GM23338 (cell line): ENCODE data around the gene AP1G1. TPM values are rescaled to one million over a fixed set of nuclear protein-coding genes. Genes with fewer than 3 reads are reported as not detected.
A peak's percentile ranks its signal among the peaks of the same experiment; 100 is the strongest.

Experiments
- ATAC-seq: fragments of 200-7000 bp; cut with Tn5 transposase; 3 replicates; pipeline ENCODE4 v1.9.1; 2020
- DNase-seq: peaks from one replicate; pipeline ENCODE4 v3.0.0-alpha.2; 2015; ENCODE audit warnings: low spot score
- H2AFZ ChIP-seq: fragments of 200-600 bp; sonication (generic); 2 replicates; pipeline ENCODE4 v1.8.0; 2016; ENCODE audit warnings: antibody characterized with exemption, mild to moderate bottlenecking, moderate library complexity
- H3F3A ChIP-seq: fragments of 200-600 bp; sonication (generic); replicated peaks from 2 replicates; pipeline ENCODE4 v1.8.0; 2017; ENCODE audit warnings: antibody characterized with exemption, mixed run types, low read depth
- H3K27ac ChIP-seq: fragments of 200-600 bp; sonication (generic); 2 replicates; pipeline ENCODE4 v1.6.1; 2016; ENCODE audit warnings: low read depth
- H3K27me3 ChIP-seq: fragments of 200-600 bp; sonication (generic); 2 replicates; pipeline ENCODE4 v1.8.0; 2016; ENCODE audit warnings: mild to moderate bottlenecking, mixed run types, moderate library complexity; ENCODE audit not compliant: insufficient read depth
- H3K36me3 ChIP-seq: fragments of 200-600 bp; sonication (generic); 2 replicates; pipeline ENCODE4 v1.8.0; 2016; ENCODE audit warnings: mild to moderate bottlenecking; ENCODE audit not compliant: insufficient read depth
- H3K4me1 ChIP-seq: fragments of 200-600 bp; sonication (generic); 2 replicates; pipeline ENCODE4 v1.8.0; 2016; ENCODE audit warnings: mild to moderate bottlenecking, moderate library complexity; ENCODE audit not compliant: insufficient read depth
- H3K4me2 ChIP-seq: fragments of 200-600 bp; sonication (generic); 2 replicates; pipeline ENCODE4 v1.7.1; 2017; ENCODE audit warnings: mixed run types
- H3K4me3 ChIP-seq: fragments of 200-600 bp; sonication (generic); 2 replicates; pipeline ENCODE4 v1.6.1; 2016; ENCODE audit warnings: mixed run types
- H3K79me2 ChIP-seq: fragments of 200-600 bp; sonication (generic); replicated peaks from 2 replicates; pipeline ENCODE4 v1.8.0; 2017; ENCODE audit warnings: mild to moderate bottlenecking; ENCODE audit not compliant: insufficient read depth
- H3K9me2 ChIP-seq: fragments of 200-600 bp; sonication (generic); 2 replicates; pipeline ENCODE4 v1.8.0; 2017; ENCODE audit not compliant: insufficient read depth
- H4K20me1 ChIP-seq: fragments of 200-600 bp; sonication (generic); replicated peaks from 2 replicates; pipeline ENCODE4 v1.8.0; 2017; ENCODE audit warnings: mild to moderate bottlenecking; ENCODE audit not compliant: insufficient read depth
- H3K27ac Mint-ChIP-seq: 2 replicates; pipeline ENCODE4 v1.8.0; 2020; ENCODE audit warnings: inconsistent platforms, mild to moderate bottlenecking, moderate library complexity, mixed read lengths
- H3K27me3 Mint-ChIP-seq: 3 replicates; pipeline ENCODE4 v1.8.0; 2022; ENCODE audit warnings: low read depth, mild to moderate bottlenecking, moderate library complexity, mixed read lengths, inconsistent platforms; ENCODE audit not compliant: insufficient read depth, poor library complexity
- H3K36me3 Mint-ChIP-seq: 3 replicates; pipeline ENCODE4 v1.8.0; 2021; ENCODE audit warnings: low read depth, mild to moderate bottlenecking, inconsistent platforms, moderate library complexity, mixed read lengths
- H3K4me1 Mint-ChIP-seq: 3 replicates; pipeline ENCODE4 v1.8.0; 2020; ENCODE audit warnings: mild to moderate bottlenecking, inconsistent platforms, mixed read lengths
- H3K4me3 Mint-ChIP-seq: 3 replicates; pipeline ENCODE4 v1.8.0; 2021; ENCODE audit warnings: moderate library complexity, mild to moderate bottlenecking, inconsistent platforms, mixed read lengths
- H3K9me3 Mint-ChIP-seq: 3 replicates; pipeline ENCODE4 v1.8.0; 2020; ENCODE audit warnings: moderate library complexity, mild to moderate bottlenecking, inconsistent platforms, mixed read lengths
- CREB1 ChIP-seq: fragments of 250-450 bp; sonication (Bioruptor Pico); IDR thresholded peaks from 2 replicates; pipeline ENCODE4 v1.5.0; 2020; ENCODE audit warnings: low read depth, mild to moderate bottlenecking, moderate library complexity
- EZH2 ChIP-seq: fragments of 200-600 bp; sonication (generic); IDR thresholded peaks from one replicate; pipeline ENCODE4 v1.8.0; 2017; ENCODE audit warnings: antibody characterized with exemption, mild to moderate bottlenecking, low read depth; ENCODE audit not compliant: unreplicated experiment
- JUNB ChIP-seq: IDR thresholded peaks from one replicate; pipeline ENCODE4 v1.6.1; 2016; ENCODE audit warnings: antibody characterized with exemption; ENCODE audit not compliant: unreplicated experiment
- POLR2AphosphoS5 ChIP-seq: IDR thresholded peaks from 2 replicates; pipeline ENCODE4 v1.6.1; 2016; ENCODE audit warnings: antibody characterized with exemption, low read depth
- ZNF114 ChIP-seq: fragments of 250-450 bp; sonication (Bioruptor Pico); IDR thresholded peaks from 2 replicates; pipeline ENCODE4 v1.5.0; 2020; ENCODE audit warnings: mild to moderate bottlenecking, moderate library complexity
- polyA plus RNA-seq: library from polyadenylated mRNA; unstranded; fragments of >200 nt; fragmentation: Nextera tagmentation; extraction: Ambion mirVana; gene quantifications from 2 replicates; pipeline ENCODE4 v1.2.1, GENCODE V29; 2016
- total RNA-seq: library from RNA; depleted of rRNA; stranded (reverse); fragments of >200 nt; shearing (Covaris generic); gene quantifications from 2 replicates; pipeline ENCODE4 v1.2.3, GENCODE V29; 2014
- TF ChIP-seq, protein P1 (sequence below): IDR thresholded peaks from one replicate; pipeline ENCODE4 v1.6.1; 2018; ENCODE audit warnings: antibody characterized with exemption; ENCODE audit not compliant: unreplicated experiment
- TF ChIP-seq, protein P2 (sequence below): IDR thresholded peaks from 2 replicates; pipeline ENCODE4 v1.6.1; 2016; ENCODE audit warnings: antibody characterized with exemption
- TF ChIP-seq, protein P3 (sequence below), 2 experiments: fragments of 200-600 bp in 1 of 2; sonication (generic) in 1 of 2; conservative IDR thresholded peaks; 2 replicates each; pipeline versions ENCODE4 v1.5.1 to v1.6.1; 2016 to 2017; ENCODE audit warnings: antibody characterized with exemption in 2 of 2, low read depth in 2 of 2, mild to moderate bottlenecking in 2 of 2, moderate library complexity in 1 of 2

AP1G1 gene
- total and polyA plus RNA-seq, 2 experiments from 2014 or later = 16.3 to 73.3 TPM

DNA sequence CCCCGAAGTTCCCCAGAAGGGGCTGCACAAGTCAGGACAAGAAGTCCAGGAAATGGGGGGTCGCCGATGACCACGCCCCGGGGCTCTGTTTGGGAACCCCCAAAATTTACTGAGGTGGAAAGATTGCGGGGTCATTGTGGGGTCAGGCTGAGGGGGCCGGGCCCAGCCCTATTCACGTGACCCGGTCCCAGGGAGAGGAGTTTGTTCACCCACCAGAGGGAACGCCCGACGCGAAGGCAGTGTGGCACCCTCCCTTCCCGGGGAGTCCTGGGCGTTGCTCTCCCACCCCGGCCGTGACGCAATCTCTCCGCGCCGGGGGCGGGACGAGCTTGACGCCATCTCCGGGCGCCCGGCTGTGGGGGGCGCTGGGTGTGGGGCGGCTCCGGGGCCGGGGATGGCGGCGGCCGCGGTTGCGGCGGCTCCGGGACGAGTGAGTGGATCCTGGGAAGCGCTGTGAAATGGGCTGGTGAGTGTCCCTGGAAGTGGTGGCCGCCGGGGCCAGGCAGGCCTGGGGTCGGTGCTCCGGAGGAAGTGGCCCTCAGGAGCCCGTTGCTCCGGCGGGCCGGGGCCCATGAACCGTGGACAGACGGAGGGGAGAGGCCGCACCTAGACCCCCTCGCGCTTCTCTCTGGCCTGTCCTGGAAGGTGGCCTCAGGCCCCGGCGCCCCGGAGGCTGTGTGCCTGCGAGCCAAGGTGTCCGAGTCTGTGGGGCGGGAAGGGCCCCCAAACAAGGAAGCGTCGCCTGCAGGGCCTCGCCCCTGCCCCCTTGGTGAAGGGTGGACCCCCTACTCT is 37.2 kb upstream of the AP1G1 start, which contains the start of gene ATXN1L:
ATXN1L (plus strand) TSS at position 338 of the 792 bp plus-strand sequence. CDS start 3,765 bp downstream, outside the sequence.
- H2AFZ ChIP-seq = peak within 1 kb of the TSS; percentile 86

More for the DNA sequence above, 37.2 kb upstream of the AP1G1 start, which contains the start of gene ATXN1L:
- Mint-ChIP-seq H3K9me3 (no peaks in the 10 kb centered on the region), H3K27ac (peak within 1 kb of the TSS; percentile 96), H3K36me3 (peaks cover 24% of the 10 kb centered on the region), H3K4me1 (peaks cover 9% of the 10 kb centered on the region; the same call in 2 of the 3 replicates), H3K27me3 (peaks cover 8% of the 10 kb centered on the region), H3K4me3 (peak within 1 kb of the TSS; percentile 95)
- H3K4me1 ChIP-seq = peaks cover 6% of the 10 kb centered on the region
- no peaks in the 10 kb centered on the region for H3K27me3 ChIP-seq
- ATAC-seq = peak; percentile 92
- peaks cover 26% of the 10 kb centered on the region for H3K79me2 ChIP-seq
- no peak for TF ChIP-seq ZNF114 (CRISPR knock-in tag)
- TF ChIP-seq JUNB = no peak
- TF ChIP-seq, protein P1, sequence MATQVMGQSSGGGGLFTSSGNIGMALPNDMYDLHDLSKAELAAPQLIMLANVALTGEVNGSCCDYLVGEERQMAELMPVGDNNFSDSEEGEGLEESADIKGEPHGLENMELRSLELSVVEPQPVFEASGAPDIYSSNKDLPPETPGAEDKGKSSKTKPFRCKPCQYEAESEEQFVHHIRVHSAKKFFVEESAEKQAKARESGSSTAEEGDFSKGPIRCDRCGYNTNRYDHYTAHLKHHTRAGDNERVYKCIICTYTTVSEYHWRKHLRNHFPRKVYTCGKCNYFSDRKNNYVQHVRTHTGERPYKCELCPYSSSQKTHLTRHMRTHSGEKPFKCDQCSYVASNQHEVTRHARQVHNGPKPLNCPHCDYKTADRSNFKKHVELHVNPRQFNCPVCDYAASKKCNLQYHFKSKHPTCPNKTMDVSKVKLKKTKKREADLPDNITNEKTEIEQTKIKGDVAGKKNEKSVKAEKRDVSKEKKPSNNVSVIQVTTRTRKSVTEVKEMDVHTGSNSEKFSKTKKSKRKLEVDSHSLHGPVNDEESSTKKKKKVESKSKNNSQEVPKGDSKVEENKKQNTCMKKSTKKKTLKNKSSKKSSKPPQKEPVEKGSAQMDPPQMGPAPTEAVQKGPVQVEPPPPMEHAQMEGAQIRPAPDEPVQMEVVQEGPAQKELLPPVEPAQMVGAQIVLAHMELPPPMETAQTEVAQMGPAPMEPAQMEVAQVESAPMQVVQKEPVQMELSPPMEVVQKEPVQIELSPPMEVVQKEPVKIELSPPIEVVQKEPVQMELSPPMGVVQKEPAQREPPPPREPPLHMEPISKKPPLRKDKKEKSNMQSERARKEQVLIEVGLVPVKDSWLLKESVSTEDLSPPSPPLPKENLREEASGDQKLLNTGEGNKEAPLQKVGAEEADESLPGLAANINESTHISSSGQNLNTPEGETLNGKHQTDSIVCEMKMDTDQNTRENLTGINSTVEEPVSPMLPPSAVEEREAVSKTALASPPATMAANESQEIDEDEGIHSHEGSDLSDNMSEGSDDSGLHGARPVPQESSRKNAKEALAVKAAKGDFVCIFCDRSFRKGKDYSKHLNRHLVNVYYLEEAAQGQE = no peak
- TF ChIP-seq POLR2AphosphoS5 = peak; percentile 96
- TF ChIP-seq EZH2 = no peak
- TF ChIP-seq, protein P2, sequence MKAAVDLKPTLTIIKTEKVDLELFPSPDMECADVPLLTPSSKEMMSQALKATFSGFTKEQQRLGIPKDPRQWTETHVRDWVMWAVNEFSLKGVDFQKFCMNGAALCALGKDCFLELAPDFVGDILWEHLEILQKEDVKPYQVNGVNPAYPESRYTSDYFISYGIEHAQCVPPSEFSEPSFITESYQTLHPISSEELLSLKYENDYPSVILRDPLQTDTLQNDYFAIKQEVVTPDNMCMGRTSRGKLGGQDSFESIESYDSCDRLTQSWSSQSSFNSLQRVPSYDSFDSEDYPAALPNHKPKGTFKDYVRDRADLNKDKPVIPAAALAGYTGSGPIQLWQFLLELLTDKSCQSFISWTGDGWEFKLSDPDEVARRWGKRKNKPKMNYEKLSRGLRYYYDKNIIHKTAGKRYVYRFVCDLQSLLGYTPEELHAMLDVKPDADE = peak; percentile 64
- peak; percentile 100 for TF ChIP-seq CREB1
- TF ChIP-seq, protein P3, sequence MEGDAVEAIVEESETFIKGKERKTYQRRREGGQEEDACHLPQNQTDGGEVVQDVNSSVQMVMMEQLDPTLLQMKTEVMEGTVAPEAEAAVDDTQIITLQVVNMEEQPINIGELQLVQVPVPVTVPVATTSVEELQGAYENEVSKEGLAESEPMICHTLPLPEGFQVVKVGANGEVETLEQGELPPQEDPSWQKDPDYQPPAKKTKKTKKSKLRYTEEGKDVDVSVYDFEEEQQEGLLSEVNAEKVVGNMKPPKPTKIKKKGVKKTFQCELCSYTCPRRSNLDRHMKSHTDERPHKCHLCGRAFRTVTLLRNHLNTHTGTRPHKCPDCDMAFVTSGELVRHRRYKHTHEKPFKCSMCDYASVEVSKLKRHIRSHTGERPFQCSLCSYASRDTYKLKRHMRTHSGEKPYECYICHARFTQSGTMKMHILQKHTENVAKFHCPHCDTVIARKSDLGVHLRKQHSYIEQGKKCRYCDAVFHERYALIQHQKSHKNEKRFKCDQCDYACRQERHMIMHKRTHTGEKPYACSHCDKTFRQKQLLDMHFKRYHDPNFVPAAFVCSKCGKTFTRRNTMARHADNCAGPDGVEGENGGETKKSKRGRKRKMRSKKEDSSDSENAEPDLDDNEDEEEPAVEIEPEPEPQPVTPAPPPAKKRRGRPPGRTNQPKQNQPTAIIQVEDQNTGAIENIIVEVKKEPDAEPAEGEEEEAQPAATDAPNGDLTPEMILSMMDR (conservative IDR thresholded peaks at IDR 0.05; ENCODE audit: low read depth in 2 of 2) = no peak
- no peaks in the 10 kb centered on the region; the same call in 1 of the 2 replicates for H3F3A ChIP-seq
- peaks cover 6% of the 10 kb centered on the region for H4K20me1 ChIP-seq
- no peaks in the 10 kb centered on the region for H3K9me2 ChIP-seq
- peak; percentile 94 for DNase-seq
- H3K4me3 ChIP-seq = peak within 1 kb of the TSS; percentile 99
- no peaks in the 10 kb centered on the region for H3K36me3 ChIP-seq
- H3K4me2 ChIP-seq = peak within 1 kb of the TSS; percentile 100
- H3K27ac ChIP-seq = peak within 1 kb of the TSS; percentile 88
